Frontal cortex (tissue), 4 donors: ENCODE data around the gene LSM14A. TPM values are rescaled to one million over a fixed set of nuclear protein-coding genes. Genes with fewer than 3 reads are reported as not detected.
"Not testable (repeated sequence)": the region's sequence is repeated elsewhere in the genome, so short reads cannot be mapped to it uniquely, and the experiment has no call there.

ENCODE experiments used
- DNase-seq, 2 donors: peaks; one replicate each; pipeline ENCODE4 v3.0.0; 2012; ENCODE audit warnings: low spot score in 2 of 2
- FAIRE-seq: peaks from 2 replicates; lab custom pipeline; 2012; peaks lifted over from hg19 to GRCh38; lab: Jason Lieb, UNC
- total RNA-seq: library from RNA; depleted of rRNA; stranded (reverse); fragments of >200 nt; gene quantifications from one replicate; pipeline ENCODE4 v1.2.3, GENCODE V29; 2014
- donor health status: control.
- donor health status: control.
- donor health status: control.

Gene LSM14A
- total RNA-seq, 1 donor from 2014 or later: 68.1 TPM

- FAIRE-seq: no peak
Observed at GRCh38 chr19:34222386-34222785, 50.1 kb downstream of the LSM14A start.

GRCh38 chr19:34224996-34225658 lies 52.8 kb downstream of the LSM14A start:
- FAIRE-seq: no peak

More at GRCh38 chr19:34222386-34222785, 50.1 kb downstream of the LSM14A start:
- no peak for DNase-seq

GRCh38 chr19:34225659-34226015 lies 53.3 kb downstream of the LSM14A start:
- DNase-seq (no peak), FAIRE-seq (no peak)

More at GRCh38 chr19:34224996-34225658, 52.8 kb downstream of the LSM14A start:
- DNase-seq: no peak

GRCh38 chr19:34226036-34226435 lies 53.7 kb downstream of the LSM14A start:
- FAIRE-seq (no peak), DNase-seq (no peak)

- DNase-seq: no peak
- FAIRE-seq: no peak
Observed at GRCh38 chr19:34228347-34228746, 56.0 kb downstream of the LSM14A start.

- DNase-seq (no peak), FAIRE-seq (no peak)
Observed at GRCh38 chr19:34228762-34229161, 56.5 kb downstream of the LSM14A start.

- DNase-seq (no peak), FAIRE-seq (no peak)
Observed at GRCh38 chr19:34229721-34230120, 57.4 kb downstream of the LSM14A start.

- DNase-seq (no peak), FAIRE-seq (no peak)
Observed at GRCh38 chr19:34230820-34231219, 58.5 kb downstream of the LSM14A start.

- FAIRE-seq (no peak), DNase-seq (no peak)
Observed at GRCh38 chr19:34231439-34231838, 59.1 kb downstream of the LSM14A start.

GRCh38 chr19:34232566-34233481 lies 60.5 kb downstream of the LSM14A start:
- no peak for FAIRE-seq
- DNase-seq: peak in 1 of 2 donors; percentile 67

GRCh38 chr19:34235425-34235940 lies 63.2 kb downstream of the LSM14A start:
- FAIRE-seq (no peak), DNase-seq (no peak)

GRCh38 chr19:34236035-34236987 lies 64.0 kb downstream of the LSM14A start:
- DNase-seq (no peak), FAIRE-seq (no peak)

GRCh38 chr19:34237283-34237682 lies 65.0 kb downstream of the LSM14A start:
- FAIRE-seq (no peak), DNase-seq (no peak)

GRCh38 chr19:34237939-34238338 lies 65.6 kb downstream of the LSM14A start:
- FAIRE-seq: no peak
- DNase-seq: no peak

GRCh38 chr19:34241513-34242337 lies 69.4 kb downstream of the LSM14A start:
- DNase-seq (no peak), FAIRE-seq (no peak)

GRCh38 chr19:34243138-34243875 lies 71.0 kb downstream of the LSM14A start:
- FAIRE-seq, DNase-seq: not testable (repeated sequence)

GRCh38 chr19:34243876-34244578 lies 71.7 kb downstream of the LSM14A start:
- FAIRE-seq: no peak
- no peak for DNase-seq
